Smooth muscle cell (in vitro differentiated cells): ENCODE results near the gene SLC12A5. TPM values are rescaled to one million over a fixed set of nuclear protein-coding genes. Genes with fewer than 3 reads are reported as not detected.

Source experiments
- DNase-seq: peaks from one replicate; lab custom pipeline; 2025; ENCODE audit not compliant: unreplicated experiment; lab: John Stamatoyannopoulos, UW
- H2AFZ ChIP-seq: fragments of 200-600 bp; sonication (generic); 2 replicates; pipeline ENCODE4 v1.6.0; 2016; ENCODE audit warnings: antibody characterized with exemption, low read depth, mild to moderate bottlenecking
- H3F3A ChIP-seq: fragments of 200-600 bp; sonication (generic); 2 replicates; pipeline ENCODE4 v1.6.0; 2017; ENCODE audit warnings: antibody characterized with exemption, low read depth
- H3K27ac ChIP-seq: fragments of 200-600 bp; sonication (generic); 2 replicates; pipeline ENCODE4 v1.5.1; 2016; ENCODE audit warnings: low read depth, mild to moderate bottlenecking
- H3K27me3 ChIP-seq: fragments of 200-600 bp; sonication (generic); 2 replicates; pipeline ENCODE4 v1.6.1; 2016; ENCODE audit warnings: low read depth, mild to moderate bottlenecking
- H3K36me3 ChIP-seq: fragments of 200-600 bp; sonication (generic); 2 replicates; pipeline ENCODE4 v1.5.1; 2016; ENCODE audit warnings: low read depth
- H3K4me1 ChIP-seq: fragments of 200-600 bp; sonication (generic); 2 replicates; pipeline ENCODE4 v1.5.1; 2016; ENCODE audit warnings: low read depth
- H3K4me2 ChIP-seq: fragments of 200-600 bp; sonication (generic); 2 replicates; pipeline ENCODE4 v1.6.0; 2016; ENCODE audit warnings: mild to moderate bottlenecking
- H3K4me3 ChIP-seq: fragments of 200-600 bp; sonication (generic); 2 replicates; pipeline ENCODE4 v1.5.1; 2016; ENCODE audit warnings: mild to moderate bottlenecking
- H3K79me2 ChIP-seq: fragments of 200-600 bp; sonication (generic); 2 replicates; pipeline ENCODE4 v1.6.0; 2016; ENCODE audit warnings: low read depth, mild to moderate bottlenecking
- H3K9ac ChIP-seq: fragments of 200-600 bp; sonication (generic); 2 replicates; pipeline ENCODE4 v1.6.0; 2016; ENCODE audit warnings: low read depth
- H3K9me3 ChIP-seq: fragments of 200-600 bp; sonication (generic); replicated peaks from 2 replicates; pipeline ENCODE4 v1.5.1; 2016; ENCODE audit warnings: low read depth
- H4K20me1 ChIP-seq: fragments of 200-600 bp; sonication (generic); 2 replicates; pipeline ENCODE4 v1.6.0; 2016; ENCODE audit warnings: low read depth
- CTCF ChIP-seq: fragments of 200-600 bp; sonication (generic); IDR thresholded peaks from 2 replicates; pipeline ENCODE4 v1.5.1; 2017; ENCODE audit warnings: borderline replicate concordance, mild to moderate bottlenecking, antibody characterized with exemption; ENCODE audit not compliant: insufficient read depth, poor library complexity, severe bottlenecking
- WGBS: methylation state at CpG from one replicate; pipeline ENCODE4 v1.1.7; 2016; ENCODE audit warnings: low lambda C conversion rate; 5-methylcytosine and 5-hydroxymethylcytosine counted together
- polyA plus RNA-seq: library from polyadenylated mRNA; unstranded; fragments of >200 nt; fragmentation: Nextera tagmentation; extraction: Ambion mirVana; gene quantifications from 2 replicates; pipeline ENCODE4 v1.2.1, GENCODE V29; 2016
- total RNA-seq: library from RNA; depleted of rRNA; stranded (reverse); fragments of >200 nt; gene quantifications from 2 replicates; pipeline ENCODE4 v1.2.3, GENCODE V29; 2014

Gene SLC12A5
- total and polyA plus RNA-seq, 2 experiments from 2014 or later: 0.40 to 1.3 TPM

- 68% methylated on average over 3 of the region's 3 CpGs for WGBS
- no peak for DNase-seq
Observed at GRCh38 chr20:46034039-46034438, 5.0 kb downstream of the SLC12A5 start.

DNA sequence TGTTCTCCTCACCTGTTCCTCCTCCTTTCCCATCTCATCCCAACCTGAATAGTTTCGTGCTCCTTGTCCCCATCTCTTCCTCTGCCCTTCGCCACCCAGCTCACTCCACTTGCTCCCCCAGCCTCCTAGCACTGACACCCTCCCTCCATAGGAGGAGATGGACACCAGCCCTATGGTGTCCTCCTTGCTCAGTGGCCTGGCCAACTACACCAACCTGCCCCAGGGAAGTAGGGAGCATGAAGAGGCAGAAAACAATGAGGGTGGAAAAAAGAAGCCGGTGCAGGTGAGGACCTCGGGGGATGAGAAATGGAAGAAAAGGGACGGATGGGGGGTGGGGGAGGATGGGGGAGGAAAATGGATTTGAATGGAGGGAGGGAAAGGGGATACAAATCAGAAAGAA lies 6.2 kb downstream of the SLC12A5 start:
- Histone ChIP-seq H3K4me2 (no peak overlapping the region), H3K9me3 (no peaks in the 10 kb centered on the region), H2AFZ (no peak overlapping the region), H3K36me3 (no peaks in the 10 kb centered on the region), H3K27ac (no peak overlapping the region), H3K4me3 (no peak overlapping the region), H3F3A (no peaks in the 10 kb centered on the region), H3K4me1 (no peaks in the 10 kb centered on the region), H3K9ac (no peak overlapping the region), H3K79me2 (no peaks in the 10 kb centered on the region), H4K20me1 (no peaks in the 10 kb centered on the region), H3K27me3 (peaks cover 64% of the 10 kb centered on the region)
- DNase-seq: no peak
- no peak for TF ChIP-seq CTCF
- WGBS: 70% methylated on average over 3 of the region's 5 CpGs

More at GRCh38 chr20:46034039-46034438, 5.0 kb downstream of the SLC12A5 start:
- H3K4me3 ChIP-seq: no peak overlapping the region
- TF ChIP-seq CTCF: no peak
- H2AFZ ChIP-seq: no peak overlapping the region
- H3K27ac ChIP-seq: no peak overlapping the region
- H3F3A ChIP-seq: no peaks in the 10 kb centered on the region
- no peak overlapping the region for H3K4me2 ChIP-seq
- no peak overlapping the region for H3K9ac ChIP-seq
- H4K20me1 ChIP-seq: no peaks in the 10 kb centered on the region
- H3K27me3 ChIP-seq: peaks cover 76% of the 10 kb centered on the region
- H3K4me1 ChIP-seq: peaks cover 2% of the 10 kb centered on the region
- no peaks in the 10 kb centered on the region for H3K79me2 ChIP-seq
- no peaks in the 10 kb centered on the region for H3K9me3 ChIP-seq
- H3K36me3 ChIP-seq: no peaks in the 10 kb centered on the region

DNA sequence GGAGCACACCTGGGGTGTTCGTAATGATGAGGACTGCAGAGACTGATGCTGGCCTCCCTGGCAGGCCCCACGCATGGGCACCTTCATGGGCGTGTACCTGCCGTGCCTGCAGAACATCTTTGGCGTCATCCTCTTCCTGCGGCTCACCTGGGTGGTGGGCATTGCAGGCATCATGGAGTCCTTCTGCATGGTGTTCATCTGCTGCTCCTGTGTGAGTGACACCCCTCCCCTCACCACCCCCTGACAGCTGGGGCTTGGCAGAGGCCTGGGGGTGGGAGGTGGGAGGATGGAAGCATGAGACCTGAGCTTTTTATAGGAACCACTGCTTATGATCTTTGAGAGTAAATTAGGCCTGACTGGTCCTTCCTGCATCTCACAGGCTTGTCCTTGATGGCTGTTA lies 6.7 kb downstream of the SLC12A5 start:
- Histone ChIP-seq H3K79me2 (no peaks in the 10 kb centered on the region), H3K9me3 (no peaks in the 10 kb centered on the region), H4K20me1 (no peaks in the 10 kb centered on the region), H3K4me3 (no peak overlapping the region), H3K27ac (no peak overlapping the region), H3K27me3 (peaks cover 60% of the 10 kb centered on the region), H3K4me1 (no peaks in the 10 kb centered on the region), H3K4me2 (no peak overlapping the region), H3K36me3 (no peaks in the 10 kb centered on the region), H3K9ac (no peak overlapping the region), H2AFZ (no peak overlapping the region), H3F3A (no peaks in the 10 kb centered on the region)
- 93% methylated on average over 6 of the region's 6 CpGs for WGBS
- no peak for DNase-seq
- TF ChIP-seq CTCF: no peak

GRCh38 chr20:46036370-46036769 lies 7.4 kb downstream of the SLC12A5 start:
- Histone ChIP-seq H4K20me1 (no peaks in the 10 kb centered on the region), H3K4me2 (no peak overlapping the region), H3K4me3 (no peak overlapping the region), H3K4me1 (no peaks in the 10 kb centered on the region), H3K9ac (no peak overlapping the region), H3K79me2 (no peaks in the 10 kb centered on the region), H3K27ac (no peak overlapping the region), H3K9me3 (no peaks in the 10 kb centered on the region), H2AFZ (no peak overlapping the region), H3K27me3 (peaks cover 53% of the 10 kb centered on the region), H3F3A (no peaks in the 10 kb centered on the region), H3K36me3 (no peaks in the 10 kb centered on the region)
- no peak for TF ChIP-seq CTCF
- DNase-seq: no peak
- 97% methylated on average over 8 of the region's 8 CpGs for WGBS
